Type B pancreatic cell (in vitro differentiated cells): ENCODE results near the gene MTMR10. TPM values are rescaled to one million over a fixed set of nuclear protein-coding genes. Genes with fewer than 3 reads are reported as not detected.

Experiments used
- DNase-seq: peaks from one replicate; pipeline ENCODE4 v3.0.0; 2021; ENCODE audit warnings: mixed read lengths; ENCODE audit not compliant: unreplicated experiment; ENCODE audit errors: extremely low spot score
- H3K27ac Mint-ChIP-seq: 2 replicates; pipeline ENCODE4 v1.8.0; 2021; ENCODE audit warnings: mild to moderate bottlenecking, mixed read lengths
- H3K27me3 Mint-ChIP-seq: 2 replicates; pipeline ENCODE4 v1.8.0; 2021; ENCODE audit warnings: mixed read lengths
- H3K36me3 Mint-ChIP-seq: 2 replicates; pipeline ENCODE4 v1.8.0; 2021; ENCODE audit warnings: mixed read lengths
- H3K4me1 Mint-ChIP-seq: one replicate; pipeline ENCODE4 v1.8.0; 2021; ENCODE audit warnings: mixed read lengths; ENCODE audit not compliant: unreplicated experiment
- H3K4me3 Mint-ChIP-seq: 2 replicates; pipeline ENCODE4 v1.8.0; 2021; ENCODE audit warnings: mild to moderate bottlenecking, mixed read lengths
- H3K9me3 Mint-ChIP-seq: 2 replicates; pipeline ENCODE4 v1.8.0; 2021; ENCODE audit warnings: mixed read lengths
- long read RNA-seq: library from polyadenylated mRNA; unstranded; transcript quantifications from one replicate; pipeline ENCODE4 v2.0.0, GENCODE V29; 2020
- total RNA-seq: library from RNA; stranded (reverse); gene quantifications from 2 replicates; pipeline ENCODE4 v1.2.1, GENCODE V29; 2021; ENCODE audit warnings: low replicate concordance
- TF ChIP-seq, protein P1 (sequence below): fragments of 200-600 bp; sonication (generic); conservative IDR thresholded peaks from 2 replicates; pipeline ENCODE4 v1.5.0; 2021; ENCODE audit warnings: antibody characterized with exemption, mild to moderate bottlenecking

Gene MTMR10, protein sequence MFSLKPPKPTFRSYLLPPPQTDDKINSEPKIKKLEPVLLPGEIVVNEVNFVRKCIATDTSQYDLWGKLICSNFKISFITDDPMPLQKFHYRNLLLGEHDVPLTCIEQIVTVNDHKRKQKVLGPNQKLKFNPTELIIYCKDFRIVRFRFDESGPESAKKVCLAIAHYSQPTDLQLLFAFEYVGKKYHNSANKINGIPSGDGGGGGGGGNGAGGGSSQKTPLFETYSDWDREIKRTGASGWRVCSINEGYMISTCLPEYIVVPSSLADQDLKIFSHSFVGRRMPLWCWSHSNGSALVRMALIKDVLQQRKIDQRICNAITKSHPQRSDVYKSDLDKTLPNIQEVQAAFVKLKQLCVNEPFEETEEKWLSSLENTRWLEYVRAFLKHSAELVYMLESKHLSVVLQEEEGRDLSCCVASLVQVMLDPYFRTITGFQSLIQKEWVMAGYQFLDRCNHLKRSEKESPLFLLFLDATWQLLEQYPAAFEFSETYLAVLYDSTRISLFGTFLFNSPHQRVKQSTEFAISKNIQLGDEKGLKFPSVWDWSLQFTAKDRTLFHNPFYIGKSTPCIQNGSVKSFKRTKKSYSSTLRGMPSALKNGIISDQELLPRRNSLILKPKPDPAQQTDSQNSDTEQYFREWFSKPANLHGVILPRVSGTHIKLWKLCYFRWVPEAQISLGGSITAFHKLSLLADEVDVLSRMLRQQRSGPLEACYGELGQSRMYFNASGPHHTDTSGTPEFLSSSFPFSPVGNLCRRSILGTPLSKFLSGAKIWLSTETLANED
- 14.7 and 16.7 TPM in 2 replicates for total RNA-seq
- long read RNA-seq, full-length matches to known transcripts = 2 of 16 reads
- long read RNA-seq, partial matches to known transcripts = 6 of 16 reads
- long read RNA-seq, other reads (novel, unspliced or antisense) = 8 of 16 reads

DNA sequence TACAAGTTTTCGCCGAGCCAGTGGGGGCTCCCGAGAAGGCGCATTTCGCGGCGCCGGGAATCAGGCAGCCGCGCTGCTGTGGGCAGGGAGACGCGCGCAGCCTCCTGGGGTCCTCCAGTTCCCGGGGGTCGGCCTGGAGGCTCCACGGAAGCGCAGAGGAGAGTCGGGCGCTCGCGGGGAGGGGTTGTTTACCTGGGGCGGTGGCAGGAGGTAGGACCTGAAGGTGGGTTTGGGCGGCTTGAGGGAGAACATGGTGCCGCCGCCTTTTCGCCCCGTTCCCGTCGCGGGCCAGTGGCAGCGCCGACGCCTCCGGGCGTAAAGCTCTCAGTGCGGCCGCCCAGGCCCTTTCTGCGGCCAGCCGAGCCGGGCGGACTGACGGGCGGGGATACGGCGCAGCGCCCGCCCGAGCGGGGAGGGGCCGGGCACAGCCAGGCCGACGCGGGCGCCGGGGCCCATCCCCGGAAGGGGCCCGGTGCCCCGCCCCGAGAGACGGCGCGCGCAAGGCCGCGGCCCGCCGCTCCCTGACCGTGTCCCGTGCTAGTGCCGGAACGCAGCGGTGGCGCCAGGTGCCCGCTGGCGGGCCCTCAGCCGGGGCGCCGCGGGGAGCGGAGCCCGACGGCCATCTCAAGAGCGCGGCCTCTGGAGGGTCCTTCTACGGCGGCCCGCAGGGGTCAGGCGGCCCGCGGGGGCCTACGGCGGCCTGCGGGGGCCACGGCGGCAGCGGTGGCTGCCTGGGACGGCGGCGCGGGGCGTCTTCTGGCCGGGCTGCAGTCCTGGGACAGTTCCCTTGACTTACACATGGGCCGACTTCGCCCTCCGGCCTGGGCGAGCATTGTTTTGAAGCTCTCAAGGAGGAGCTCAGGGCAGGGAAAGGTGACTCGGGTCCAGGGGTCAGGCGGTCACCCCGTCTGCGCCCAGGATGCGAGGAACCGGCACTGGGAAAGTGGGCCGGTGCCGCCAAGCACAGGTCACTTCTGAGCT, at the start of gene MTMR10:
MTMR10 (minus strand) TSS at position 374 of the 981 bp plus-strand sequence; CDS start at position 252, 122 bp downstream.
- Mint-ChIP-seq H3K27ac (peak within 1 kb of the TSS; percentile 96), H3K36me3 (peaks cover 16% of the 10 kb centered on the region), H3K9me3 (no peaks in the 10 kb centered on the region), H3K27me3 (no peaks in the 10 kb centered on the region), H3K4me1 (peaks cover 20% of the 10 kb centered on the region), H3K4me3 (peak within 1 kb of the TSS; percentile 97)
- TF ChIP-seq, protein P1, sequence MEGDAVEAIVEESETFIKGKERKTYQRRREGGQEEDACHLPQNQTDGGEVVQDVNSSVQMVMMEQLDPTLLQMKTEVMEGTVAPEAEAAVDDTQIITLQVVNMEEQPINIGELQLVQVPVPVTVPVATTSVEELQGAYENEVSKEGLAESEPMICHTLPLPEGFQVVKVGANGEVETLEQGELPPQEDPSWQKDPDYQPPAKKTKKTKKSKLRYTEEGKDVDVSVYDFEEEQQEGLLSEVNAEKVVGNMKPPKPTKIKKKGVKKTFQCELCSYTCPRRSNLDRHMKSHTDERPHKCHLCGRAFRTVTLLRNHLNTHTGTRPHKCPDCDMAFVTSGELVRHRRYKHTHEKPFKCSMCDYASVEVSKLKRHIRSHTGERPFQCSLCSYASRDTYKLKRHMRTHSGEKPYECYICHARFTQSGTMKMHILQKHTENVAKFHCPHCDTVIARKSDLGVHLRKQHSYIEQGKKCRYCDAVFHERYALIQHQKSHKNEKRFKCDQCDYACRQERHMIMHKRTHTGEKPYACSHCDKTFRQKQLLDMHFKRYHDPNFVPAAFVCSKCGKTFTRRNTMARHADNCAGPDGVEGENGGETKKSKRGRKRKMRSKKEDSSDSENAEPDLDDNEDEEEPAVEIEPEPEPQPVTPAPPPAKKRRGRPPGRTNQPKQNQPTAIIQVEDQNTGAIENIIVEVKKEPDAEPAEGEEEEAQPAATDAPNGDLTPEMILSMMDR = no peak
- peak; percentile 81 for DNase-seq

DNA sequence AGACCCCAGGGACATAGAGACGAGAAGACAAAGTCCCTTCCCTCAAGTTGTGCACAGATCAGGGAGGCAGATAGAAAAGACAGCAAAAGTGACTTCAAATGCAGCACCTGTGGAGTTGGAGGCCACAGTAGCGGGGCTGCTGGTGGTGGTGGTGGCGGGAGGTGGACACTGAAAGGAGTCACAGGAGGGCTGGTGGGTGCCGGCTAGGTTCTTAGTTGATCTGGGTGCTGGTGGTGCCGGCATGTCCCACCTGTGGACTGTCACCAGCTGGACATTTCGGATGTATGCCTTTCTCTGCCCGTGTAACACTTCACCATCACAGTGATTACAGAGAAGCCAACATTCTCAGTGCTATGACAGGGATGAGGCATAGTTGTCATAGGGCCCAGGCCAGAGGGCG, 49.2 kb upstream of the MTMR10 start:
- H3K36me3 Mint-ChIP-seq = no peaks in the 10 kb centered on the region
- no peaks in the 10 kb centered on the region for H3K27me3 Mint-ChIP-seq
- H3K4me1 Mint-ChIP-seq = no peaks in the 10 kb centered on the region
- no peaks in the 10 kb centered on the region for H3K9me3 Mint-ChIP-seq
- H3K4me3 Mint-ChIP-seq = no peak overlapping the region
- no peak overlapping the region for H3K27ac Mint-ChIP-seq
- TF ChIP-seq, protein P1 = no peak
- DNase-seq = no peak

- no peaks in the 10 kb centered on the region for H3K27me3 Mint-ChIP-seq
- TF ChIP-seq, protein P1 = no peak
- H3K4me3 Mint-ChIP-seq = no peak overlapping the region
- H3K4me1 Mint-ChIP-seq = no peaks in the 10 kb centered on the region
- no peak overlapping the region for H3K27ac Mint-ChIP-seq
- no peak for DNase-seq
- H3K9me3 Mint-ChIP-seq = no peaks in the 10 kb centered on the region
- no peaks in the 10 kb centered on the region for H3K36me3 Mint-ChIP-seq
Observed at GRCh38 chr15:31039961-31040360, 48.5 kb upstream of the MTMR10 start.

GRCh38 chr15:31037731-31038477, 46.5 kb upstream of the MTMR10 start:
- Mint-ChIP-seq H3K36me3 (no peaks in the 10 kb centered on the region), H3K4me3 (no peak overlapping the region), H3K27ac (no peak overlapping the region), H3K9me3 (no peaks in the 10 kb centered on the region), H3K4me1 (peaks cover 4% of the 10 kb centered on the region), H3K27me3 (no peaks in the 10 kb centered on the region)
- TF ChIP-seq, protein P1 = no peak
- DNase-seq = no peak
